Measurements from ENCODE around the gene EPHA6.

GRCh38 chr3:97694876-97695275 lies 880.5 kb downstream of the EPHA6 start:
- TF ChIP-seq, protein P1, sequence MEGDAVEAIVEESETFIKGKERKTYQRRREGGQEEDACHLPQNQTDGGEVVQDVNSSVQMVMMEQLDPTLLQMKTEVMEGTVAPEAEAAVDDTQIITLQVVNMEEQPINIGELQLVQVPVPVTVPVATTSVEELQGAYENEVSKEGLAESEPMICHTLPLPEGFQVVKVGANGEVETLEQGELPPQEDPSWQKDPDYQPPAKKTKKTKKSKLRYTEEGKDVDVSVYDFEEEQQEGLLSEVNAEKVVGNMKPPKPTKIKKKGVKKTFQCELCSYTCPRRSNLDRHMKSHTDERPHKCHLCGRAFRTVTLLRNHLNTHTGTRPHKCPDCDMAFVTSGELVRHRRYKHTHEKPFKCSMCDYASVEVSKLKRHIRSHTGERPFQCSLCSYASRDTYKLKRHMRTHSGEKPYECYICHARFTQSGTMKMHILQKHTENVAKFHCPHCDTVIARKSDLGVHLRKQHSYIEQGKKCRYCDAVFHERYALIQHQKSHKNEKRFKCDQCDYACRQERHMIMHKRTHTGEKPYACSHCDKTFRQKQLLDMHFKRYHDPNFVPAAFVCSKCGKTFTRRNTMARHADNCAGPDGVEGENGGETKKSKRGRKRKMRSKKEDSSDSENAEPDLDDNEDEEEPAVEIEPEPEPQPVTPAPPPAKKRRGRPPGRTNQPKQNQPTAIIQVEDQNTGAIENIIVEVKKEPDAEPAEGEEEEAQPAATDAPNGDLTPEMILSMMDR (IDR thresholded peaks at IDR 0.05), result no peak
- TF ChIP-seq POLR2AphosphoS5 (IDR thresholded peaks at IDR 0.05), result no peak

Measured in transverse colon (tissue), 4 donors.